Neutrophil (primary cell): ENCODE measurements around the gene AQP6.

Experiments used
- H3K27ac ChIP-seq: fragments of 200-600 bp; sonication (generic); 2 replicates; pipeline ENCODE4 v1.5.1; 2016; ENCODE audit warnings: mild to moderate bottlenecking, moderate library complexity
- H3K27me3 ChIP-seq: fragments of 200-600 bp; sonication (generic); 2 replicates; pipeline ENCODE4 v1.6.0; 2016; ENCODE audit warnings: mild to moderate bottlenecking
- H3K36me3 ChIP-seq: fragments of 200-600 bp; sonication (generic); 2 replicates; pipeline ENCODE4 v1.5.1; 2017
- H3K4me1 ChIP-seq, 2 experiments: fragments of 200-600 bp in 1 of 2; sonication (generic) in 1 of 2; 1 replicate in 1 of 2; 2 replicates in 1 of 2; pipeline versions ENCODE4 v1.5.1 to v1.6.1; 2013 to 2016; ENCODE audit warnings: low read depth in 1 of 2, low read length in 1 of 2, mild to moderate bottlenecking in 1 of 2, moderate library complexity in 1 of 2; ENCODE audit not compliant: control insufficient read depth in 1 of 2, insufficient read depth in 1 of 2
- H3K4me3 ChIP-seq, 2 experiments: fragments of 200-600 bp in 1 of 2; sonication (generic) in 1 of 2; 1 replicate in 1 of 2; 2 replicates in 1 of 2; pipeline ENCODE4 v1.5.1; 2013 to 2016; ENCODE audit warnings: low read depth in 1 of 2, low read length in 1 of 2, mild to moderate bottlenecking in 1 of 2, moderate library complexity in 1 of 2
- H3K9me3 ChIP-seq: fragments of 200-600 bp; sonication (generic); 2 replicates; pipeline ENCODE4 v1.5.1; 2016
- TF ChIP-seq, protein P1 (sequence below): fragments of 200-600 bp; sonication (generic); IDR thresholded peaks from 2 replicates; pipeline ENCODE4 v1.5.1; 2016; ENCODE audit warnings: antibody characterized with exemption

AQP6 gene

DNA sequence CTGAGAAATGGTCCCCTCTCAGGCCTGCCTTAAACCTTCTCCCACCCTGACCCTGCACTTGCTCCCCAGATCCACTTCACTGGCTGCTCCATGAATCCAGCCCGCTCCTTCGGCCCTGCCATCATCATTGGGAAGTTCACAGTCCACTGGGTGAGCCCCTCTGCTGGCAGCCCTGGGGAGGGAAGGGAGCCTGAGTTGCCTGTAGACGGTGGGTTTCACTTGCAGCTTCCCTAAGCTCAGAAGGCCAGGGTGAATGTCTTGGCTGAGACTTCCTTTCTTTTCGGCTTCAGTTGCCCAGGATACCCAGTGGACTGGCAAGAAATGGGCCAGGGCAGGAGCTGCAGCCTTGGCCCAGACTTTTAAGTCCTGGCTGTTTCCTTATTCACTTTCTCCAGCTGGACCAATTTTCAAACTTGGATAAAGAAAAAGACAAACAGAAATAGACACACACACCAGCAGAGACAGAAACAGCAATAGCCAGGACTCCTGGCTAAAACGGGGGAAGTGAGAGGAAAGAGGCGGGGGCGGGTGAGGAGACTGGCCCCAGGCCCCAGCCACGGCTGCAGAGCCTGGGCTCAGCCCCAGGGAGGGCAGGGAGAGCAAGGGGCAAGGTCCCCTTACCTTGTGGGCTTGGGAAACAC lies 2.0 kb downstream of the AQP6 start:
- Histone ChIP-seq H3K4me3 (no peak overlapping the region), H3K9me3 (no peaks in the 10 kb centered on the region), H3K4me1 (peaks cover 0 to under 1% of the 10 kb centered on the region in 2 experiments), H3K27me3 (peaks cover 33% of the 10 kb centered on the region), H3K27ac (no peak overlapping the region), H3K36me3 (no peaks in the 10 kb centered on the region)
- TF ChIP-seq, protein P1, sequence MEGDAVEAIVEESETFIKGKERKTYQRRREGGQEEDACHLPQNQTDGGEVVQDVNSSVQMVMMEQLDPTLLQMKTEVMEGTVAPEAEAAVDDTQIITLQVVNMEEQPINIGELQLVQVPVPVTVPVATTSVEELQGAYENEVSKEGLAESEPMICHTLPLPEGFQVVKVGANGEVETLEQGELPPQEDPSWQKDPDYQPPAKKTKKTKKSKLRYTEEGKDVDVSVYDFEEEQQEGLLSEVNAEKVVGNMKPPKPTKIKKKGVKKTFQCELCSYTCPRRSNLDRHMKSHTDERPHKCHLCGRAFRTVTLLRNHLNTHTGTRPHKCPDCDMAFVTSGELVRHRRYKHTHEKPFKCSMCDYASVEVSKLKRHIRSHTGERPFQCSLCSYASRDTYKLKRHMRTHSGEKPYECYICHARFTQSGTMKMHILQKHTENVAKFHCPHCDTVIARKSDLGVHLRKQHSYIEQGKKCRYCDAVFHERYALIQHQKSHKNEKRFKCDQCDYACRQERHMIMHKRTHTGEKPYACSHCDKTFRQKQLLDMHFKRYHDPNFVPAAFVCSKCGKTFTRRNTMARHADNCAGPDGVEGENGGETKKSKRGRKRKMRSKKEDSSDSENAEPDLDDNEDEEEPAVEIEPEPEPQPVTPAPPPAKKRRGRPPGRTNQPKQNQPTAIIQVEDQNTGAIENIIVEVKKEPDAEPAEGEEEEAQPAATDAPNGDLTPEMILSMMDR, result no peak

DNA sequence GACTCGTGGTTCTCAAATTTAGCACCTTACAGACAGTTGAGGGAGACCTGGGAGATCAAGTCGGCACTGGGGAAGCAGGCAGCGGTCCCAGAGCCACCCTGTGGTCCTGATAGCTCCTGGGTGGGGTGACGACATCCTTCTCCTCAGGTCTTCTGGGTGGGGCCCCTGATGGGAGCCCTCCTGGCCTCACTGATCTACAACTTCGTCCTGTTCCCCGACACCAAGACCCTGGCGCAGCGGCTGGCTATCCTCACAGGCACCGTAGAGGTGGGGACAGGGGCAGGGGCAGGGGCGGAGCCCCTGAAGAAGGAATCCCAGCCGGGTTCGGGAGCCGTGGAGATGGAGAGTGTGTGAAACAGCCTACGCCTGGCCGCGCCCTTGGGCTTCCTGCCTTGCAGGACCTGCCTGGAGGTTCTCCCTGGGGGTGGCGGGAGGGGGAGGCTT lies 2.6 kb downstream of the AQP6 start:
- TF ChIP-seq, protein P1, result no peak
- H3K27me3 ChIP-seq, result peaks cover 27% of the 10 kb centered on the region
- no peak overlapping the region for H3K4me3 ChIP-seq
- H3K36me3 ChIP-seq, result no peaks in the 10 kb centered on the region
- no peaks in the 10 kb centered on the region for H3K9me3 ChIP-seq
- H3K27ac ChIP-seq, result no peak overlapping the region
- H3K4me1 ChIP-seq, result no peaks in the 10 kb centered on the region

DNA sequence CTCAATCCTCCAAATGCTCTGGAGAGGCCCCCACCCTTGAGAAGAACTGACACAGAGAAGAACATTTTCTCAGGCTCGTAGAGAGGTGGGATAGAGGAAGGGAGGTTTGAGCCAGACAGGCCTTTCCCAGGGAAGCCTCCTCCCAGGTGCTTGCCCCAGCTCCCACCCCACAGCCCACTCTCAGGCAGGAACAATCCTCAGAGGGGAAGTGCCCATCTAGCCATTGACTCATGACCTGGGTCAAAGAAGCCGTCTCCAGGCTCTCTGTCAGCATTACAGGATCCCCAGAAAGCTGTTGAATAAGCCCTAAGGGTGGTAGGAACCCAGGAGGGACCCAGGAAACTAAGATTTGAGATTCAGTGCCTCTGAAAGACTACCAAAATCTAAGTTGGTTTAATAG lies 3.8 kb downstream of the AQP6 start:
- Histone ChIP-seq H3K4me1 (no peaks in the 10 kb centered on the region), H3K27me3 (peaks cover 15% of the 10 kb centered on the region), H3K4me3 (no peak overlapping the region), H3K36me3 (no peaks in the 10 kb centered on the region), H3K27ac (no peak overlapping the region), H3K9me3 (no peaks in the 10 kb centered on the region)
- TF ChIP-seq, protein P1, result no peak

DNA sequence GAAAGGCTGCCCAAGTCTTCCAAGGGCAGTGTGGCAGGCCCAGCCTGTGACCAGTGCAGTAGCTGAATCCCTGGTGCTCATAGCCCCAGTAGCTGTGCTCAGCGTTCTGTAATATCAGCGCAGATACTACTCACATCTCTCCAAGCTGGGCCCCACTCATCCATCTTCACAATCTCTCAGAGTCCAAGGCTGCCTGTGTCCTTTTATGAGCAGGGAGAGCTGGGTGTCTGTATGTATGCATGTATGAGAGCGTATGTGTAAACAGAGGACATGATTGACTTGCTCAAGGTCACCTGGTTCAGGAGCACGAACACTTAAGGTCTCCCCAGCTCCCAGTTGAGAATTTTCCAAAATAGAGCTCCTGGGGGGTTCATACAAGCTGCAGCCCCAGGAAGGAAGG lies 5.4 kb downstream of the AQP6 start:
- TF ChIP-seq, protein P1, result no peak
- no peak overlapping the region for H3K27ac ChIP-seq

DNA sequence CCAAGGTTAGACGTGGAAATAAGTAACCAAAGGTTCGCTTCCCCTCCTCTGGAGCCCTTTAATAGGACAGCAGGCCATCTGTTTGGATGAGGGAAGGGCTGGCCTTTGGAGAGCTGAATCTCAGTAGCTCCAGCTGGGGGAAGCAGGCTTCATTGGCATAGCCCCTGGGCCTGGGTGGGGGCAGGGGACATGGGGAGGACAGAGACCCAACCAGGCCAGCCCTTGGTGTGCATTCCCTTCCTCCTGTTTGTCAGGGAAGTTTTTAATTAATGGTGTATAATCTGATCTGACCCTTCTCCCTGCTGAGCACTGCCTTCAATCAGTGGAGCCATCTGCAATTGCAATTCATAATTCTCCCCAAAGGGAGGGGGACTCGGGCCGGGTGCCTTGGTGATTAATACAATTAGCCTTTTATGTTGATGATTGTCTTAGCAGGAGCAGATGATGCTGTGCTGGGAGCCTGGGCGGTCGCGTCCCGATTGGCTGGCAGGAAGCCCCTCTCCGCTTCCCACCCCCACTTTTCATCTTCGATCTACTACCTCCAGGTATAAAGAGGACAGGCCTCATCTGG lies 6.4 kb downstream of the AQP6 start:
- TF ChIP-seq, protein P1, result no peak
- Histone ChIP-seq H3K4me3 (no peak overlapping the region), H3K9me3 (no peaks in the 10 kb centered on the region), H3K27ac (no peak overlapping the region), H3K27me3 (peaks cover 5% of the 10 kb centered on the region), H3K36me3 (no peaks in the 10 kb centered on the region), H3K4me1 (no peaks in the 10 kb centered on the region)

More for the DNA sequence above, 5.4 kb downstream of the AQP6 start:
- H3K9me3 ChIP-seq, result no peaks in the 10 kb centered on the region
- H3K4me3 ChIP-seq, result no peak overlapping the region
- H3K36me3 ChIP-seq, result no peaks in the 10 kb centered on the region
- no peaks in the 10 kb centered on the region for H3K4me1 ChIP-seq
- H3K27me3 ChIP-seq, result peaks cover 5% of the 10 kb centered on the region
